ENCODE results near the gene IFNA1. TPM values are rescaled to one million over a fixed set of nuclear protein-coding genes. Genes with fewer than 3 reads are reported as not detected.

The IFNA1 gene
- total RNA-seq, 1 donor from 2014 or later: not detected

Other genes starting within 250 kb of the IFNA1 start
- not detected in 2 replicates for gene IFNA7, start 238.2 kb upstream of the IFNA1 start, total RNA-seq
- not detected in 2 replicates for gene IFNA10, start 233.3 kb upstream of the IFNA1 start, total RNA-seq
- gene IFNA16, start 223.1 kb upstream of the IFNA1 start, total RNA-seq: not detected in 2 replicates
- not detected in 2 replicates for gene IFNA17, start 212.2 kb upstream of the IFNA1 start, total RNA-seq
- gene IFNA14, start 200.4 kb upstream of the IFNA1 start, total RNA-seq: not detected in 2 replicates
- not detected in 2 replicates for gene IFNA5, start 135.1 kb upstream of the IFNA1 start, total RNA-seq
- 22.9 and 25.6 TPM in 2 replicates for gene KLHL9, start 105.0 kb upstream of the IFNA1 start, total RNA-seq
- gene IFNA6, start 89.6 kb upstream of the IFNA1 start, total RNA-seq: not detected in 2 replicates
- not detected in 2 replicates for gene IFNA13, start 72.4 kb upstream of the IFNA1 start, total RNA-seq
- gene IFNA2, start 55.0 kb upstream of the IFNA1 start, total RNA-seq: not detected in 2 replicates
- gene IFNA8, start 31.3 kb upstream of the IFNA1 start, total RNA-seq: not detected in 2 replicates
- gene IFNE, start 41.9 kb downstream of the IFNA1 start, total RNA-seq: 4.0 and 12.4 TPM in 2 replicates

Measured in bronchial epithelial cell (primary cell).